Activated CD4-positive, alpha-beta T cell treated with anti-CD3 and anti-CD28 coated beads, Interleukin-2, Interleukin-6, amounts not matched to agents 100 ng/mL and 50 ng/mL, durations not matched to agents 16 hours and 8 hours (primary cell): ENCODE data around the gene ACP7.
A peak's percentile ranks its signal among the peaks of the same experiment; 100 is the strongest.
"Not testable (repeated sequence)": the region's sequence is repeated elsewhere in the genome, so short reads cannot be mapped to it uniquely, and the experiment has no call there.

Experiments
- DNase-seq: peaks from one replicate; pipeline ENCODE4 v3.0.0-alpha.2; 2020

The ACP7 gene, protein sequence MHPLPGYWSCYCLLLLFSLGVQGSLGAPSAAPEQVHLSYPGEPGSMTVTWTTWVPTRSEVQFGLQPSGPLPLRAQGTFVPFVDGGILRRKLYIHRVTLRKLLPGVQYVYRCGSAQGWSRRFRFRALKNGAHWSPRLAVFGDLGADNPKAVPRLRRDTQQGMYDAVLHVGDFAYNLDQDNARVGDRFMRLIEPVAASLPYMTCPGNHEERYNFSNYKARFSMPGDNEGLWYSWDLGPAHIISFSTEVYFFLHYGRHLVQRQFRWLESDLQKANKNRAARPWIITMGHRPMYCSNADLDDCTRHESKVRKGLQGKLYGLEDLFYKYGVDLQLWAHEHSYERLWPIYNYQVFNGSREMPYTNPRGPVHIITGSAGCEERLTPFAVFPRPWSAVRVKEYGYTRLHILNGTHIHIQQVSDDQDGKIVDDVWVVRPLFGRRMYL

DNA sequence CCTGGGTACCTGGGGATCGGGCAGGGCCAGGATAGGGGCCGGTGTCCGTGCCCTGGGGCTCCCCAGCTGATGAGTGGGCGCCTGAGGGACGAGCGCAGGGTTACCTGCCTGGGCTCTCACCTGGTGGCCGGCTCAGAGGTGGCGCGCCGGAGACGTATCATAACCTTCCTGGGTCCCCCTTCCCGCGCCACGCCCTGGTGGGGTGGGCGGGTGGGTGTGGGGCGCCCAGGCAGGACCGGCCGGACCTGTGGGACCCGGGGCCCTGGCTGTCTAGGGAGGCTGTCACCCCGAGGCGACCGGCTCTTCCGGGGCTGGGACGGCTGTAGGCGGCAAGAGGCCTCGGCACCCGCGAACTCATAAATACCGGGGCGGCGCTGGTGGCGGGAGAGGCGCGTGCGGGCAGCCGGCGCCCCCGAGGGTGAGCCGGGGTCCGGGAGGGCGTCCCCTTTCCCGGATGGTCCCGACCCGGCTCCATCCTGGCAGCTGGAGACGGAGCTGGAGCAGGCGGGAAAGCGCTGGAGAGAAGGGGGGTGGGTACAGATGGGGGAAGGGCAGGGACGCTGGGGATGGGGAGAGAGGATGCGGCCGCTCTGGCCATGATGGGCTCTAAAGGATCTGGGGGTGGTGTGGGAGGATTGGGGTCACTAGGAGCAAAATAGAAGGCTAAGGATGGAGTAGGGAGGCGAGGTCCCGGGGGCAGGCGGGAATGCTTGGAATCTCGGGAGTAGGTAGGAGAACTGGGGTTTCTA is at the start of gene ACP7:
Gene ACP7 (plus strand): TSS at position 386 of the 749 bp plus-strand sequence. CDS start 902 bp downstream, outside the sequence.
- DNase-seq = peak; percentile 9

GRCh38 chr19:39036581-39036980 is 47.6 kb upstream of the ACP7 start:
- DNase-seq = no peak

- DNase-seq = no peak
Measured at GRCh38 chr19:39037194-39037593, 47.0 kb upstream of the ACP7 start.

GRCh38 chr19:39038098-39038497 is 46.1 kb upstream of the ACP7 start:
- no peak for DNase-seq

DNA sequence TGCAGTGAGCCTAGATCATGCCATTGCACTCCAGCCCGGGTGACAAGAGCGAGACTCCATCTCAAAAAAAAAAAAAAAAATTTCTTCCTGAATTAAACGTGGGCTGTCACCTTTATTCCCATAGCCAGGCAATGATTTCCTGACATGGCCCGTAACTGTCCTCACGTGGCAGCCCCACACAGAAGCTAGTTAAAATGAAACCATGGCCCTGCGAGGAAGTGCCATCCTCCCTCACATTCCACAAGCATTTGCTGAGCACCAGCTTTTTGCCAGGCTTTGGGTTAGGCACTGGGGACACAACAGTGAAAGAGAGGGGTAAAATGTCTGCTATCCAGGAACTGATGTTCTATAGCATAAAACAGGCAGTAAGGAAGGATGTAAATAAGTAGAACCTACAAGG is 38.7 kb upstream of the ACP7 start:
- DNase-seq = no peak

DNA sequence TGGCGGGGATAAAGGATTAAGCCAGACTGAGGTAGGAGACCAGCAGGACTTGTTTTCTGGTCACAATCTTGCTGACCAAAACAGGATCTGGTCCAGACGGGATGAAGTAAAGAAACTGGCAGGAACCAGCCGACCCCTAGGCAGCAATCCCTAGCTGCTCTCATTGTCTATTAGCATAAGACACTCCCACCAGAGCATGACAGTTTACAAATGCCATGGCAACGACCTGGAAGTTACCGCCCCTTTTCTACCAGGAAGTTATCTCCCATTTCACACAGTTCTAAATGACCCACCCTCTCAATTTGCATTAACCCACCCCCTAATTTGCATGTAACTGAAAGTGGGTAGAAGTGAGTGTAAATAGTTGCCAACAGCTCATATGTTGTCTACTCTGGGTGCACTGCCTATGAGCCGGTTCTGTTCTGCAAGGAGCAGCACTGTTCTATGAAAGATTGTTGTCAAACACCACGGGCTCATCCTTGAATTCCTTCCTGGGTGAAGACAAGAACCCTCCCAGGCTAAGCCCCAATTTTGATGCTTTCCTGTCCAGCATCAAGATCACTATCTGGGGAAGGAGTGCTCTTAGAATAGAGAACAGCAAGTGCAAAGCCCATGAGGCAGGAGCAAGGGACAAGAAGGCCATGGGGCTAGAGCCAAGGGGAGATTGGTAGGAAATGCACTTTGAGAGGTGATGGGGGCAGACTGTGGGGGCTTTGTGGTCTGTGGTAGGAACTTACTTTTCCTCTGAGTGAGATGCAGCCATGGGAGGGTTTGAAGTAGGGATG is 37.9 kb upstream of the ACP7 start:
- peak; percentile 9 for DNase-seq

DNA sequence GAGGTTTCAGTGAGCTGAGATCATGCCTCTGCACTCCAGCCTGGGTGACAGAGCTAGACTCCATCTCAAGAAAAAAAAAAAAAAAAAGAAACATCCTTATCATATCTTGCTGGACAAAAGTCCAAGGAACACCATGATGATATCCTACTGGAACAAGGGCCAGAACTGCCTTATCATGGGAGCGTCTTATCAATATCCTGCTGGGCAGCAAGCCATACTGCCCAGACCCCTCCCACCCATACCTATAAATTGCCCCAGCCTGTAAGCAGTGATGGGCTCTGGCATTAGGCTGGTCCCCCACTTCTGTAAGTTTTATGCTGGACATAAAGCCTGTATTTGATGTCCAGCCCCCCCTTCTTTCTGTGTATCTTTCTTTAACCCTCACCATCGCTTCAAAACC is 37.1 kb upstream of the ACP7 start:
- no peak for DNase-seq

- DNase-seq = peak; percentile 81
Measured at GRCh38 chr19:39052243-39052746, 31.9 kb upstream of the ACP7 start.

DNA sequence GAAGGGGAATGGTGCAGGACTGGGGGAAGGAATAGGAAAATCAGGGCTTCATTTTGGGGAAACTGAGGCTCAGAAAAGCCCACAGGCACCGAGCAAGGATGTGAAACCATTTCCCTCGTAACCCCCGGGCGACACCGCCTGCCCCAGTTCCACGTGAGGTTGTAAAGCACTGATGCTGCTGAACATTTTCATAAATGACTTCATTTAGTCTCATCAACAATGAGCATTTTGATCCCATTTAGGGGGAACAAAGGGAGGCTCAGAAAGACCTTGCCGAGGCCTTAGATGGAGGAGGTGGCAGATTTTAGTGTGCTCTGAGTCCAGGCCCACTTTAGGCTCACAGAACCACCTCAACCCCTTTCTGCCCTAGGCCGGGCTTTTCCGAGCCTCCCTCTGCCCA is 31.3 kb upstream of the ACP7 start:
- DNase-seq = no peak

GRCh38 chr19:39053276-39054090 is 30.7 kb upstream of the ACP7 start:
- DNase-seq = no peak

DNA sequence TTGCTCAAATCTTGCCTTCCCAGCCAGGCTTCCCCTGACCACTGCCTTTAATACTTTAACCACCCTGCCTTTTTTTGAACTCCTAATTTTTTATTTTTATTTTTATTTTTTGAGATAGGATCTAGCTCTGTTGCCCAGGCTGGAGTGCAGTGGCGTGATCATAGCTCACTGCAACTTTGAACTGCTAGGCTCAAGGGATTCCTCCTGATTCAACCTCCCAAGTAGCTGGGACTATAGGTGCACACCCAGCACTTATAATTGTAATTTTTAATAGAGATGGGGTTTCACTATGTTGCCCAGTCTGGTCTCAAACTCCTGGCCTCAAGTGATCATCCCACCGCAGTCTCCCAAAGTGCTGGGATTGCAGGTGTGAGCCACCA is 30.1 kb upstream of the ACP7 start:
- no peak for DNase-seq

GRCh38 chr19:39057615-39058014 is 26.6 kb upstream of the ACP7 start:
- no peak for DNase-seq

DNA sequence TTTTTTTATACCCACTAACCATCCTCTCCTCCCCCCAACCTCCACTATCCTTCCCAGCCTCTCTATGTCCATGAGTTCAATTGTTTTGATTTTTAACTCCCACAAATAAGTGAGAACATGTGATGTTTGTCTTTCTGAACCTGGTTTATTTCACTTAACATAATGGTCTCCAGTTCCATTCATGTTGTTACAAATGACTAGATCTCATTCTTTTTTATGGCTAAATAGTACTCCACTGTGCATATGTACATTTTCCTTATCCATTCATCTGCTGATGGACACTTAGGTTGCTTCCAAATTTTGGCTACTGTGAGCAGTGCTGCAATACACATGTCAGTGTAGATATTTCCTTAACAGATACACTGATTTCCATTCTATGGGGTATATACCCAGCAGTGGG is 24.9 kb upstream of the ACP7 start:
- no peak for DNase-seq

- DNase-seq = no peak
Measured at GRCh38 chr19:39060171-39060570, 24.0 kb upstream of the ACP7 start.

DNA sequence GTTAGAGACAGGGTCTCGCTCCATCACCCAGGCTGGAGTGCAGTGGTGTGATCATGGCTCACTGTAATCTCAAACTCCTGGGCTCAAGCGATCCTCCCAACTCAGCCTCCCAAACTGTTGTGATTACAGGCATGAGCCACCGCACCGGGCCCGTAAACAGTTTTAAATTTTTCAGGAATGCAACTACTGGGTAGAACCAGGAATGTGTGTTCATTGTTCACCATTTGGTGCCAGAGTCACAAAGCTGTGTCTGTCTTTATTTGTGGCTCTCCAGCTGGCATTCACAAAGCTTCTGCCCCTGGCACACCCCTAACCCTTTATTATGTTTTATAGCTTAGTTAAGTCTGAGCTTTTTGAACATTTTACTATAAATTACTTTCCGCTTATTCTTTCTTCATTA is 19.8 kb upstream of the ACP7 start:
- DNase-seq = no peak

DNA sequence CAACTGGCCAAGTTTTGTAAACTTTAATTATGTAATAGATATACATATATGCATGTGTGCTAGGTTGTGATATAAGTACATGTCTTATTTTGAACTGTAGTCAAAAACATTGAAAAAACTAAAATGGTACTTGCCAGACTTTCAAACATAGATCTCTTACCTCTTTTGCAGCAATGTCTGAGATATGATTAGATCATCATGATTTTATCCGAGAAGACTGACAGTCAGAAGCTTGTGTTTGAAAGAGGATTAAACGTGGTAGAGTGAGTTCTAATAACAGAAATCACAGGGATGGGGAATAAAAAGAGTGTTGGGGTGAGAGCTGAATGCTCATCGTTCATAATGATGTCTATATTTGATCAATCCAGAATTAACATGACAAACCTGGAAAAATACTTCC is 18.2 kb upstream of the ACP7 start:
- no peak for DNase-seq

- no peak for DNase-seq
Measured at GRCh38 chr19:39067104-39067503, 17.1 kb upstream of the ACP7 start.

DNA sequence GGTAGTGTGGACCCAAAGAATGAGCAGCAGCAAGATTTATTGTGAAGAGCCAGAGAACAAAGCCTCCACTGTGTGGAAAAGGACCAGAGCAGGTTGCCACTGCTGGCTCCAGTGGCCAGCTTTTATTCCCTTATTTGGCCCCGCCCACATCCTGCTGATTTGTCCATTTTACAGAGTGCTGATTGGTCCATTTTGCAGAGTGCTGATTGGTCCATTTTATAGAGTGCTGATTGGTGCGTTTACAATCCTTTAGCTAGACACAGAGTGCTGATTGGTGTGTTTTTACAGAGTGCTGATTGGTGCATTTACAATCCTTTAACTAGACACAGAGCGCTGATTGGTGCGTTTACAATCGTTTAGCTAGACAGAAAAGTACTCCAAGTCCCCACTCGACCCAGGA is 15.9 kb upstream of the ACP7 start:
- not testable (repeated sequence) for DNase-seq

- DNase-seq = no peak
Measured at GRCh38 chr19:39070888-39071287, 13.3 kb upstream of the ACP7 start.

DNA sequence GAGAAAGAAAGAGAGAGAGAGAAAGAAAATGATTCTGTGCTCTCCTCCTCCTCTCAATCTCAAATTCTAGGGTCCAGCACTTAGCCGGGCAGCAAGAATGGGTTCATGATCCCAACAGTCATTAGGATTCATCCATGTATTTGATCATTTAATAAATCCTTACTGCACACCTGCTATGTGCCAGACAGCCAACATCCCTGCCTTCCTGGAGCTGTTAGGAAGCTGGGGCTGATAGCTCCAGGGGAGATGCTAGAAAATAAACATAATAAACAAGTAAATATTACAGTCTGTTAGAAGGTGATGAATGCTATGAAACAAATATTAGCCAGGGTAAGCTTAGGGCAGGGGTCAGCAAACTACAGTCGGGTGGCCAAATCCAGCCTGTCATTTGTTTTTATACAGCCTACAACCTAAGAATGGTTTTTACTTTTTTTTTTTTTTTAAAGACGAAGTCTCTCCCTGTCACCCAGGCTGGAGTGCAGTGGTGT is 9.9 kb upstream of the ACP7 start:
- no peak for DNase-seq

DNA sequence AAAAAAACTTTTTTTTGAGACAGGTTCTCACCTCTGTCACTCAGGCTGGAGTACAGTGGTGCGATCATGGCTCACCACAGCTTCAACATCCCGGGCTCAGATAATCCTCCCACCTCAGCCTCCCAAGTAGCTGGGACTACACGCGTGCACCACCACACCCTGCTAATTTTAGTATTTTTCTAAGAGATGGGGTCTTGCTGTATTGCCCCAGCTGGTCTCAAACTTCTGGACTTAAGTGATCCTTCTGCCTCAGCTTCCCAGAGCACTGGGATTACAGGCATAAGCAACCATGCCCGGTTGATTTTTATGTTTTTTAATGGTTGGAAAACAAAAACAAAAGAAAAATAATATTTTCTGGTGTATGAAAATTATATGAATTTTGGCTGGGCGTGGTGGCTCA is 9.2 kb upstream of the ACP7 start:
- DNase-seq = no peak

DNA sequence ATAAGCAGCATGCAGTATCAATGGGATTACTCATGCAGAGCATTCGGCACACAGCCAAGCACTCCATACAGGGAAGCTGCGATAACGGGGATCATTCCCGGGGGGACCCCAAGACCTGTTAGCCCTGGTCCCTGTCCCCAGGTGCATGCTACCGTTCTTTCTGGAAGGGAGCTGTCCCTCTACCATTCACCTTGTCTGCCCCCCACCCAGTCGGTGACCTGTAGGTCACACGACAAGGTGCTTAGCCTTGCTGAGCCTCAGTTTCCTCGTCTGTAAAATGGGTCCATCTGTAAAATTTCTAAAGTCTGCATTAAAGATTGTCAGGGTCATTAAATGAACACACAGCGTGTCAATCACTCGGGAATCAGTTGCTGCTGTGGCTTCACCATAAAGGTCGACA is 6.8 kb upstream of the ACP7 start:
- no peak for DNase-seq
